Measurements from ENCODE around the gene HOXA3. TPM values are rescaled to one million over a fixed set of nuclear protein-coding genes. Genes with fewer than 3 reads are reported as not detected.

Gene HOXA3
- polyA plus RNA-seq, 1 of the 3 experiments (the other 2 are of a cell fraction) = 0.15 TPM

- Histone ChIP-seq H3F3A (replicated peaks; ENCODE audit: insufficient read depth) (no peaks in the 10 kb centered on the region), H2AFZ (ENCODE audit: low read depth) (no peak overlapping the region), H3K36me3 (replicated peaks in 1 of 2; ENCODE audit: control insufficient read depth in 1 of 2, insufficient read depth in 2 of 2, low read length in 1 of 2) (no peaks in the 10 kb centered on the region), H3K9ac (no peak overlapping the region), H3K9me3 (no peaks in the 10 kb centered on the region), H3K27me3 (ENCODE audit: insufficient read depth) (peaks cover 88% of the 10 kb centered on the region), H4K20me1 (ENCODE audit: insufficient read depth) (no peaks in the 10 kb centered on the region), H3K79me2 (ENCODE audit: insufficient read depth) (no peaks in the 10 kb centered on the region), H3K4me3 (ENCODE audit: low read depth in 2 of 2, low read length in 1 of 2) (peak overlapping the region in 1 of 2 experiments; percentile 37; a peak in 1 of 4 replicates), H3K27ac (ENCODE audit: low read depth in 2 of 2, low read length in 1 of 2) (no peak overlapping the region), H3K4me2 (no peak overlapping the region), H3K9me2 (no peaks in the 10 kb centered on the region), H3K4me1 (ENCODE audit: control insufficient read depth in 1 of 2, insufficient read depth in 2 of 2, low read depth in 1 of 2, low read length in 1 of 2) (peaks cover 0 to 4% of the 10 kb centered on the region in 2 experiments; a peak in 1 of 4 replicates)
- TF ChIP-seq FOSL2 (IDR thresholded peaks at IDR 0.05; ENCODE audit: borderline replicate concordance, low read depth) (no peak), CTCF (IDR thresholded peaks at IDR 0.05) (no peak), RXRA (IDR thresholded peaks at IDR 0.05; ENCODE audit: borderline replicate concordance, low read depth) (no peak), JUND (IDR thresholded peaks at IDR 0.05) (no peak), ZBTB33 (IDR thresholded peaks at IDR 0.05; ENCODE audit: borderline replicate concordance, low read depth) (no peak), RCOR1 (IDR thresholded peaks at IDR 0.05; ENCODE audit: low read length) (no peak), PBX3 (IDR thresholded peaks at IDR 0.05) (no peak), MEF2A (IDR thresholded peaks at IDR 0.05; ENCODE audit: borderline replicate concordance, low read depth) (no peak), EZH2phosphoT487 (IDR thresholded peaks at IDR 0.05; ENCODE audit: borderline replicate concordance, low read depth) (no peak), RAD21 (IDR thresholded peaks at IDR 0.05; ENCODE audit: low read length) (no peak), YY1 (IDR thresholded peaks at IDR 0.05; ENCODE audit: low read depth) (no peak), POLR2AphosphoS5 (IDR thresholded peaks at IDR 0.05; ENCODE audit: low read depth, low read length) (no peak), TAF1 (IDR thresholded peaks at IDR 0.05; ENCODE audit: borderline replicate concordance, low read depth, low read length) (no peak)
- CTCF ChIA-PET = interaction anchor here (0.7 to 5.8 kb wide), 13 partner anchors 9 to 277 kb away, joined by 3 to 36 read pairs (median 4); partner anchors contain the start of gene HOXA5
- 16% methylated on average over 12 of the region's 12 CpGs for WGBS (ENCODE audit: low lambda C conversion rate)
- POLR2A ChIA-PET = interaction anchor here (0.6 kb wide), 1 partner anchor 13 kb away, joined by 3 read pairs; no protein-coding TSS in a partner anchor
- DNase-seq = no peak
Observed at GRCh38 chr7:27131390-27131819, 21.0 kb downstream of the HOXA3 start.
